Epithelial cell of prostate (primary cell): ENCODE results near the gene CACFD1.

ENCODE experiments used
- DNase-seq: peaks from one replicate; pipeline ENCODE4 v3.0.0-alpha.2; 2011; ENCODE audit warnings: low read depth, low spot score
- H3K27ac ChIP-seq: fragments of 450-650 bp; 2 replicates; pipeline ENCODE4 v1.5.1; 2017; ENCODE audit warnings: mild to moderate bottlenecking

CACFD1 gene

DNA sequence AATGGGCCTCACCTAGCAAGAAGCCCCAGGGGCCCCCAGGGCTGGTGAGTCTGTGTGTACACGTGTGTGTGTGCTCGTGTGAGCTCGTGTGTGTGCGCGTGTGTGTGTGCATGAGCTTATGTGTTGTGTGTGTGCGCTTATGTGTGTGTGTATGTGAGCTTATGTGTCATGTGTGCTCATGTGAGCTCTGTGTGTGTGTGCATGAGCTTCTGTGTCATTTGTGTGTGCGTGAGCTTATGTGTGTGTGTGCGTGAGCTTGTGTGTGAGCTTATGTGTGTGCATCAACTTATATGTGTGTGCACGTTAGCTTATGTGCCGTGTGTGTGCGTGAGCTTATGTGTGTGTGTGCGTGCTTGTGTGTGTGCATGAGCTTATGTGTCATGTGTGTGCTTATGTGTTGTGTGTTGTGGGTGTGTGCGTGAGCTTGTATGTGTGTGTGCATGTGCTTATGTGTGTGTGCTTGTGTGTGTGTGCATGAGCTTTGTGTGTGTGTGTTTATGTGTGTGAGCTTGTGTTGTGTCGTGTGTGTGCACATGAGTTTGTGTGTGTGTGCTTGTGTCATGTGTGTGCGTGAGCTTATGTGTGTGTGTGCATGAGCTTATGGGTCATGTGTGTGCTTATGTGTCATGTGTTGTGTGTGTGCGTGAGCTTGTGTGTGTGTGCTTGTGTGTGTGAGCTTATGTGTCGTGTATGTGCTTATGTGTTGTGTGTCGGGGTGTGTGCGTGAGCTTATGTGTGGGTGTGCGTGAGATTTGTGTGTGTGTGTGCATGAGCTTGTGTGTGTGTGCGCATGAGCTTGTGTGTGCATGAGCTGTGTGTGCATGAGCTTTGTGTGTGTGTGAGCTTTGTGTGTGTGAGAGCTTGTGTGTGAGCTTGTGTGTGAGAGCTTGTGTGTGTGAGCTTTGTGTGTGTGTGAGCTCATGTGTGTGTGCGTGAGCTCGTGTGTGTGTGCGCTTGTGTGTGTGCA, 35.8 kb downstream of the CACFD1 start:
- DNase-seq = no peak
- H3K27ac ChIP-seq = no peak overlapping the region

- DNase-seq = no peak
Observed at GRCh38 chr9:133496861-133497842, 37.4 kb downstream of the CACFD1 start.

DNA sequence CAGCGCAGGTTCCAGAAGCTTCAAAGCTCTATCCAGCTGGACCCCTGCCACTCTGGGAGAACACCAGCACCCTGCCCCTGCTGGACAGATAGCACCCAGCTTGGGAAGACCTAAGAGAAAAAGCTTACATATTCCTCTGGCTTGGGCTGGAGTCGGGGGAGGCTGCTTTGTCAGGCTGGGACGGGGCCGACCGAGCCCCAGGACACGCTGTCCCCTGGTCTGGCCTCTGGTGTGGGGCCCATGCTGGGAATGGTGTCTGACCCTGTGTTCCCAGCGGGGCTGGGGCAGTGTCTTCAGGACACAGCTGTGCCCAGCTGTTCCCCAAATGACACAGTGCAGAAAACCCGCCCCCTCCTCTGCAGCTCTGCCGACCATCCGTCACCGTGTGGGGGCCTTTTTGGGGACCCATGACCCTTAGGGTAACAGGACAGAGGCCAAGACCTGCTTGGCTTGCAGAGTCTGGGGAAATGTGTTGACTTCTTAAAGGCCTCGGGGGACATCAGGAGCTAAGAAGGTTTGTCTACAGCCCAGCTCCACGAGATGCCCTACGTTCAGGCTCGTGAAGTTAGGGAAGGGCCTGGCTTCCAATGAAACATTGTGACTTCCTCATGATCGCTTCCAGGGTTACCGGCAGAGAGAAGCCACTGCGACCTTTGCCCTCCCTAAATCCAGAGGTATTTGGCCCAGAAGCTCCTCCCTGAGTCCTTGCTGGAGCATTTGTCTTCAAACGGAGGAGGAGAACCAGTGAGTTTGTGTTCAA, 39.5 kb downstream of the CACFD1 start:
- H3K27ac ChIP-seq = no peak overlapping the region
- DNase-seq = no peak

More at GRCh38 chr9:133496861-133497842, 37.4 kb downstream of the CACFD1 start:
- no peak overlapping the region for H3K27ac ChIP-seq

DNA sequence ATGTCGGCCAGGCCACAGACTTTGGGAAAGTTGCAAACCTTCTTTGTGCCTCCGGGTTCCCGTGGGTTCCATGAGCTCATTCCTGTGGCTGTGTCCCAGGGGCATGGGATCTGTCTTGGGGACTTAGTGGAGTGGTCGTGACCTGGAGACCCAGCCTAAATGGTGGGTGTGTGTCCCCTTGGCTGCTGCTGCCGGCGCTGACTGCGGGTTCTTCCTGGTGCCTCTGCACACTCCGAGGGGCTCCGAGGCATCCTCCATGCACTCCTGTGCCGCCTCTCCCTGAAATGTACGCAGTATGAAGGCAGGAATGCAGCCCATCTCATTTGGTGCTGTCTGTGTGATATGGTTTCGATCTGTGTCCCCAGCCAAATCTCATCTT, 40.1 kb downstream of the CACFD1 start:
- no peak for DNase-seq
- no peak overlapping the region for H3K27ac ChIP-seq

DNA sequence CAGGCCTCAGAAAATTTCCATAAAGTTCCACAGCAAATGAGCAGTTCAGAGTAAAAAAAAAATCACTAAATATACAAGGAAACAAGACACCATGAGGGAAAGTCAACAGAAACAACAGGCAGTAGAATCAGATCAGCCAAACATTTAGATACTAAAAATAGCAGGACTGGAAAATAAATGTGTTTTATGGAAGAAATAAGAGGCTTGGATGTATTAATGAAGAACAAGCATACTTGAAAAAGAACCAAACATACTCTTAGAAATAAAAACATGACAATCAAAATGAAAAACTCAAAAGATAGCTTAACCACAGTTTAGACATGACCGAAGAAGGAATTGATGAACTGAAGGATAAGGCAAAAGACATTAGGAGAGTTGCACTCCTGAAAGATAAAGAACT, 42.3 kb downstream of the CACFD1 start:
- no peak for DNase-seq
- H3K27ac ChIP-seq = no peak overlapping the region

DNA sequence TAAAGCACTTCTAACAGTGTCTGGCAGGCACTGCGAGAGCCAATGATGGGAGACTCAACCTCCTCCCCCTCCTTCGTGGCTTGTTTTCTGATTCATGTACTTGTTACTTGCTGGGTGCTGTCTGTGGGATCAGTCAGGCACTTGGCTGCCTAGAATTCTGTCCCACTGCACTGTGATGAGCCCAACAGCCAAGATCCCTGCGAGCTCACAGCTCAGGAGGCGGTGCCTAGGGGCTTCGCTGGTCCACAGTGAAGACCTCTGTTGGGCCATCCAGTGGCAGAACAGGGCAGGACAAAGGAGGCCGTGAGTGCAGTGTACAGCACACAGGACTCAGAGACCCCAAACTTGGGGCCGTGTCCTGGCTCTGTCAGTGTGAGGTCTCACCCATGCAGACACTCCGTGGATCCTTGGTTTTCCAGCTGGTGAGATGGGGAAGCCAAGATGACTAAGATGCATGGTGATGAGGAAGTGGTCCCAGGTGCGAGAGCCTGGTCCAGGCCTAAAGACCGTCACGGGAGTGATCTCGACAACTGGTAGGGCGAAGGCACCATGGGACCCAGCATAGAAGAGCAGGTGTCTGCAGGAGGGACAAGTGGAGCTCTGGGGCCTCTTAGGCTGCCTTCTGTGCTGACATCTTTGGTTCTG, 45.5 kb downstream of the CACFD1 start:
- DNase-seq = no peak
- no peak overlapping the region for H3K27ac ChIP-seq

DNA sequence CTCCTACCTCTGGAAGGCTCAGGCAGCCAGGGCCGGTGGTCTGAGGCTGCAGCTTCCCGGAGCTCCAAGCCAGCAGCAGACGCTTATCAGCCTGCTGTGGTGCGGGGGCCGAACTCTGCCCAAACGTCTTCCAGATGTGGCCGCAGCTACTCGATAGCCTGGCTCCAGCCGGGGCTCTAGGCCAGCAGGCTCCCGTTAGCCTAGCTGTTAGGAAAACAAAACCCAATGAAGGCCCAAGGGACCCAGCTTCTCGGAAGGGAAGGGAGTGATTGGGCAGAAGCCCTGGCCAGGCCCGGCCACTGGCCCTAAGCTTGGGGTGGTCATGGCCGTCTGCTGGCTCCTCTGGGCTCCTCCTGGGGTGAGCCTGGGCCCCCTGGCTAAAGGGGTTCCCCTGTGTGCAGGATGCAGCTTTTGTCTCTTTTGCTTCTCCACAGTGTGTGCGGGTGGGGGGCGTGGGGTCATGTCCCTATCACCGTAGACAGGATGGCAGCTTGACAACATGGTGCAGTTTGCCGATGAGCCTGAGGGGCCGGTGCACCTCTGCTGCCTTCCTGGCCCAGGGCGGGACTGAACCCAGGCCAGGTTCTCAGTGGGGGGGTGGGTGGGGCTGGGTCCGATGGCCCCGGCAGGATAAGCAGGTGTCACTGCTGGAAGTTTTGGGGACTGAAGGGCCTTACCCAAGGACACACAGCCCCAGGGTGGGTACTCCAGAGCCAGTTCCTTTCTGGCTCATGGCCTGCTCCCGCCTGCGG, 46.3 kb downstream of the CACFD1 start:
- no peak for DNase-seq

DNA sequence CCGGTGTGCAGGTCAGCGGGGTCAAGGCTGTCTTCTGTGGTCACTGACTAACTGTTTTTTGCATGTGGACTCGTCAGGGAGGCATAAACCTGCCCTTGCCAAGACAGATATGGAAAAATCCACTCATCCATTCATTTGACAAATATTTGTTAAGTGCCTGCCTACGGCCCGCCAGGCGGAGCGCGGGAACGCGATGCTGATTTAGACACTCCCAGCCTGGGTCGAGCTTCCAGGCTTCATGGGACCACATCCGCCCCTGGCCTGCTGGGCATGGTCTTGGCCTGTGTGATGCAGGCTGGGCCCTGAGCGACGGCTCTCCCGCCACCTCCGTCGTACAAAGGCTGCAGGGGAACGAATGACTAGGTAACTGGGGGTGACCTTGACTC, 46.9 kb downstream of the CACFD1 start:
- DNase-seq = no peak
- no peak overlapping the region for H3K27ac ChIP-seq

More for the DNA sequence above, 46.3 kb downstream of the CACFD1 start:
- no peak overlapping the region for H3K27ac ChIP-seq

- no peak overlapping the region for H3K27ac ChIP-seq
Observed at GRCh38 chr9:133507246-133507965, 47.6 kb downstream of the CACFD1 start.

GRCh38 chr9:133508046-133508445, 48.3 kb downstream of the CACFD1 start:
- H3K27ac ChIP-seq = no peak overlapping the region
- DNase-seq = no peak

More at GRCh38 chr9:133507246-133507965, 47.6 kb downstream of the CACFD1 start:
- no peak for DNase-seq

- H3K27ac ChIP-seq = no peak overlapping the region
- DNase-seq = no peak
Observed at GRCh38 chr9:133509179-133510083, 49.7 kb downstream of the CACFD1 start.

DNA sequence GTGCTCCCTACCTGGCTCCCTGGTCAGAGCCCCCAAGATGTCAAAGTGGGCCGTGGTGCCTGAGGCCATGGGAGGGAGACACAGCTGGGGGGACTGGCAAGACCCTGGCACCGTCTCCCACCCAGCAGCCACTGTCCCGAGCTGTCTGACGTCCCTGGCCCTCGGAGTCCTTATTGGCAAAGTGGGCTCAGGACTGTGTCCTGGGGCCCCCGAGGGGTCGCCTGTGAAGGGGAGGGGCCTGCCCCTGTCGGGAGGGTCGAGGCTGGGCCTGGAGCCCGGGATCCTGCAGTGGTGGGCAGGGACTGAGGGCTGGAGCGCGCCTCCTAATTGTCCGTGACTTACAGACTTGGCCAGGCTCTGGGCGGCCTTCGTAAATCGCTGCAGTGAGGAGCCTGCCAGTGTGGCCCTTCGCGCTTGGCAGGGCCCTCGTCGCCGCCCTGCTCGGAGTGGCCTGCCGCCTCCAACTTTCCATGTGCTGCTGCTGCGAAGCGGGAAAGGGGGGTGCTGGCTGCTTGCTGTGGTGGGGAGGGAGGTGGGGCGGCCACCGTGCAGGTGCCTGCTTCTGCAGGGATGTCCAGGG, 51.2 kb downstream of the CACFD1 start:
- DNase-seq = no peak
- no peak overlapping the region for H3K27ac ChIP-seq

DNA sequence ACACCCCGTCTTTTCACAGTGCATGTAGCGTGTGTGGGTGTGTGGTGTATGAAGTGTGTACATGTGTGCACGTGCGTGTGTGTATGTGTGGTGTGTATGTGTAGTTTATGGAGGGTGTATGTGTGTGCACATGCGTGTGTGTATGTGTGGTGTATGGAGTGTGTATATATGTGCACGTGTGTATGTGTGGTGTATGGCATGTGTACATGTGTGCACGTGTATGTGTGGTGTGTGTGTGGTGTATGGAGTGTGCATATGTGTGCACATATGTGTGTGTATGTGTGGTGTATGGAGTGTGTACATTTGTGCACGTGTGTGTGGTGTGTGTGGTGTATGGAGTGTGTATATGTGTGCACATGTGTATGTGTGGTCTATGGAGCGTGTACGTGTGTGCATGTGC, 51.8 kb downstream of the CACFD1 start:
- DNase-seq = no peak
- H3K27ac ChIP-seq = no peak overlapping the region

GRCh38 chr9:133512253-133513213, 52.8 kb downstream of the CACFD1 start:
- DNase-seq = no peak

GRCh38 chr9:133513214-133514100, 53.7 kb downstream of the CACFD1 start:
- no peak for DNase-seq

More at GRCh38 chr9:133512253-133513213, 52.8 kb downstream of the CACFD1 start:
- H3K27ac ChIP-seq = no peak overlapping the region

More at GRCh38 chr9:133513214-133514100, 53.7 kb downstream of the CACFD1 start:
- H3K27ac ChIP-seq = no peak overlapping the region
